ENCODE data around the gene BRSK2.
A peak's percentile ranks its signal among the peaks of the same experiment; 100 is the strongest.

Gene BRSK2

GRCh38 chr11:1388763-1389102 is 1.0 kb upstream of the BRSK2 start:
- no peak for DNase-seq (ENCODE audit: low read depth in 1 of 2, low spot score in 1 of 2)
- in situ Hi-C loops (cut with HindIII; ENCODE audit: low pct_unique_long_range_greater_than_20kb, low sequenced_read_pairs), result no loop called here
- no peak for TF ChIP-seq JUND (IDR thresholded peaks at IDR 0.05; ENCODE audit: low read depth)

GRCh38 chr11:1389103-1389931 is 417 bp upstream of the BRSK2 start:
- peak; percentile 94 to 97 for DNase-seq (ENCODE audit: low read depth in 1 of 2, low spot score in 1 of 2)
- in situ Hi-C loops (cut with HindIII; ENCODE audit: low pct_unique_long_range_greater_than_20kb, low sequenced_read_pairs), result no loop called here
- TF ChIP-seq JUND (IDR thresholded peaks at IDR 0.05; ENCODE audit: low read depth), result no peak

GRCh38 chr11:1390569-1391164 is 933 bp downstream of the BRSK2 start:
- peak; percentile 42 to 55 for DNase-seq (ENCODE audit: low read depth in 1 of 2, low spot score in 1 of 2)
- TF ChIP-seq JUND (IDR thresholded peaks at IDR 0.05; ENCODE audit: low read depth), result no peak
- in situ Hi-C loops (cut with HindIII; ENCODE audit: low pct_unique_long_range_greater_than_20kb, low sequenced_read_pairs), result no loop called here

GRCh38 chr11:1391165-1392075 is 1.7 kb downstream of the BRSK2 start:
- no peak for TF ChIP-seq JUND (IDR thresholded peaks at IDR 0.05; ENCODE audit: low read depth)
- no peak for DNase-seq (ENCODE audit: low read depth in 1 of 2, low spot score in 1 of 2)
- in situ Hi-C loops (cut with HindIII; ENCODE audit: low pct_unique_long_range_greater_than_20kb, low sequenced_read_pairs), result no loop called here

DNA sequence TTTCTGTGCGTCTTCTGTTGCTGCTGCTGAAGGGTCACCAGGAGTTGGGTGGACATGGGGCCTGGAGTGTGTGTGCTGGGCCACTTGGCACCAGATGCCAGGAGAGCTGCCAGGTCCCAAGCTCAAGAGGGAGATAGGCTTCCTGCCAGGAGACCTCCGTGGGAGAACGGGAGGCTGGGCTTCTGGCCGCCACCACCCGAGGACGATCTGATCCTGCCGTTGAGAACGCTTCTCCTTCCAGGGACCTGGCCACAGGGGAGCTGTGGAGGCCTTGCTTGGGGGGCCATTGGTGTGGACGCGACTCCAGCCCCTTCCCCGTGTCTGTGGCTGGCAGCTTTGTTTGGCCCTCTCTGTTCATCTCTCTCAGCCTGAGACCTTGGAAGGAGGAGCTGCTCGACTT is 2.4 kb downstream of the BRSK2 start:
- no peak for DNase-seq (ENCODE audit: low read depth in 1 of 2, low spot score in 1 of 2)
- in situ Hi-C loops (cut with HindIII; ENCODE audit: low pct_unique_long_range_greater_than_20kb, low sequenced_read_pairs), result no loop called here
- TF ChIP-seq JUND (IDR thresholded peaks at IDR 0.05; ENCODE audit: low read depth), result no peak

- in situ Hi-C loops (cut with HindIII; ENCODE audit: low pct_unique_long_range_greater_than_20kb, low sequenced_read_pairs), result no loop called here
- TF ChIP-seq JUND (IDR thresholded peaks at IDR 0.05; ENCODE audit: low read depth), result no peak
Observed at GRCh38 chr11:1392561-1392960, 2.8 kb downstream of the BRSK2 start.

GRCh38 chr11:1393038-1393710 is 3.4 kb downstream of the BRSK2 start:
- in situ Hi-C loops (cut with HindIII; ENCODE audit: low pct_unique_long_range_greater_than_20kb, low sequenced_read_pairs), result no loop called here
- no peak for TF ChIP-seq JUND (IDR thresholded peaks at IDR 0.05; ENCODE audit: low read depth)
- DNase-seq (ENCODE audit: low read depth in 1 of 2, low spot score in 1 of 2), result no peak

More at GRCh38 chr11:1392561-1392960, 2.8 kb downstream of the BRSK2 start:
- no peak for DNase-seq (ENCODE audit: low read depth in 1 of 2, low spot score in 1 of 2)

GRCh38 chr11:1394936-1395772 is 5.4 kb downstream of the BRSK2 start:
- no peak for DNase-seq (ENCODE audit: low read depth in 1 of 2, low spot score in 1 of 2)
- no peak for TF ChIP-seq JUND (IDR thresholded peaks at IDR 0.05; ENCODE audit: low read depth)
- in situ Hi-C loops (cut with HindIII; ENCODE audit: low pct_unique_long_range_greater_than_20kb, low sequenced_read_pairs), result no loop called here

- TF ChIP-seq JUND (IDR thresholded peaks at IDR 0.05; ENCODE audit: low read depth), result no peak
Observed at GRCh38 chr11:1395773-1396374, 6.1 kb downstream of the BRSK2 start.

DNA sequence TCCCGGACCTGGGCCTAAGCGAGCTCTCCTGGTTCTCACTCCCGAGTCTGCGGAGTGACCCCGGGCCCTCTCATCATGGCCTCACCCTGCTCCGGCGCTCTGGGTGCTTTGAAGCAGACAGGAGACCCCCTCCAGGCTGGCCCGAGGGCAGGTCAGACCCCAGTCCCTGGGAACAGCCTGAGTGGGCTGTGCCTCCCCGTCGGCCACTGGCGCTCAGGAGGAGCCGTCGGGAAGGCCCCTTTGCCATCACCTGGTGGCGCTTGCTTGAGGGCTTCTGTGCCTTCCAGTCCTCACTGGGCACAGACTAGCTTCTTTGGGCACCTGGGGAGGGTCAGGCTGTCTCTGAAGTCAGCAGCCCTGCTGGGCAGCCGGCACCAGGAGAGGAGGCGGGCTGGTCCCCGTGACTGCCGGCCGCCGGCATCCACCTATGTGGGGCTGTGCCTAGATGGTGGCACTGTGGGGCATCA is 6.7 kb downstream of the BRSK2 start:
- TF ChIP-seq JUND (IDR thresholded peaks at IDR 0.05; ENCODE audit: low read depth), result no peak
- in situ Hi-C loops (cut with HindIII; ENCODE audit: low pct_unique_long_range_greater_than_20kb, low sequenced_read_pairs), result no loop called here

More at GRCh38 chr11:1395773-1396374, 6.1 kb downstream of the BRSK2 start:
- in situ Hi-C loops (cut with HindIII; ENCODE audit: low pct_unique_long_range_greater_than_20kb, low sequenced_read_pairs), result no loop called here
- no peak for DNase-seq (ENCODE audit: low read depth in 1 of 2, low spot score in 1 of 2)

More for the DNA sequence above, 6.7 kb downstream of the BRSK2 start:
- no peak for DNase-seq (ENCODE audit: low read depth in 1 of 2, low spot score in 1 of 2)
